ENCODE data around the gene NUB1.

- TF ChIP-seq CTCF (conservative IDR thresholded peaks at IDR 0.05 in 1 of 2, IDR thresholded peaks at IDR 0.05 in 1 of 2; ENCODE audit: extremely low read depth in 1 of 2, insufficient read depth in 1 of 2, low read depth in 1 of 2, low read length in 2 of 2) (no peak), EZH2 (IDR thresholded peaks at IDR 0.05; ENCODE audit: borderline replicate concordance, low read length) (no peak)
These were observed 48.4 kb downstream of the NUB1 start for GRCh38 chr7:151389768-151390597.
